NCI-H2196 (cell line): ENCODE results near the gene JMJD1C.

Source experiments
- DNase-seq: peaks from one replicate; lab custom pipeline; 2025; ENCODE audit not compliant: unreplicated experiment; lab: John Stamatoyannopoulos, UW

JMJD1C gene

GRCh38 chr10:63481815-63482421 lies 16.1 kb upstream of the JMJD1C start:
- DNase-seq: no peak

DNA sequence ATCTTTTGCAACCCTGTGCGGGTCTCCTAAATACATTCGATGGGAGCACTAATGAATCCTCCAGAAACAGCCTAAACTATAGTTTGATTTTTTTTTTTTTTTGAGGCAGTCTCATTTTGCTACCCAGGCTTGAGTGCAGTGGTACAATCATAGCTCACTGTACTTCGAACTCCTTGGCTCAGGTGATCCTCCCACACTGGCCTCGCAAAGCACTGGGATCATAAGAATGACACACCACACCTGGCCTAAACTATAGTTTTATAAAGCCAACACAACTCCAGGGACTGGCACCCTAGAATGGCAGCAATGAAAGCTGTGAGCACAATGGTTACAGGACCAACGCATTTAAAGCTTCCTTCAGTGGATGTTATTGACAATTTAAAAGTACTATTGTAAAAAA lies 14.5 kb upstream of the JMJD1C start:
- no peak for DNase-seq

GRCh38 chr10:63478564-63478963 lies 12.8 kb upstream of the JMJD1C start:
- DNase-seq: no peak

DNA sequence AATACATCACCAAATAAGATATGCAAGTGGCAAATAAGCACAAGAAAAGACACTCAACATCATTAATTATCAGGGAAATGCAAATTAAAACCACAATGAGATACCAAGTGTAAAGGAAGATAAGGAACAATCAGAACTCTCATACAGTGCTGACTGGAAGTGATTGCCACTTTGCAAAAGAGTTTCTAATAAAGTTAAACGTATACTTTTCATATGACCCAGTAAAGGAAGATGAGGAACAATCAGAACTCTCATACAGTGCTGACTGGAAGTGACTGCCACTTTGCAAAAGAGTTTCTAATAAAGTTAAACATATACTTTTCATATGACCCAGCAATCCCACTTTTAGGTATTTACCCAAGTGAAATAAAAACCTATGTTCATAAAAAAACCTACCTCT lies 12.2 kb upstream of the JMJD1C start:
- DNase-seq: no peak

GRCh38 chr10:63474488-63474887 lies 8.7 kb upstream of the JMJD1C start:
- no peak for DNase-seq

- no peak for DNase-seq
Observed at GRCh38 chr10:63470928-63471327, 5.2 kb upstream of the JMJD1C start.

DNA sequence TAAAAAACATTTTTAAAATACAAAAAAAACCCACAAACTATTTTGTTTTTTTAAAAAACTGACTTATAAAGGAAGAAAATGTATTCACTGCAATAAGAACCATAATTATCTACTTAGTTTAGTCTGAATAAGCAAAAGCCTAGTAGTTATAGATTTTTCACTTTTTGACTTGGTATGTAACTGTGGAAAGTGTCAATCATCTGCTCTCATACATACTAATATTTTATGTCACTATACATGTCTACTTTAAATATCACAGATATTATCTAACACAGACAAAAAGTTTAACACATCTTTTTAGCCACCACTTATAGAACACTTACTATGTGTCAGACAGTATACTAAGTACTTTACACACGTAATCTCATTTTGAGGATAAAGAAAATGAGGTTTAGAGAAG lies 3.2 kb upstream of the JMJD1C start:
- no peak for DNase-seq

- DNase-seq: no peak
Observed at GRCh38 chr10:63467841-63468240, 2.1 kb upstream of the JMJD1C start.

- DNase-seq: no peak
Observed at GRCh38 chr10:63466144-63466935, 563 bp upstream of the JMJD1C start.

GRCh38 chr10:63464402-63465292 lies 1.1 kb downstream of the JMJD1C start:
- no peak for DNase-seq

- no peak for DNase-seq
Observed at GRCh38 chr10:63462442-63462841, 3.3 kb downstream of the JMJD1C start.

DNA sequence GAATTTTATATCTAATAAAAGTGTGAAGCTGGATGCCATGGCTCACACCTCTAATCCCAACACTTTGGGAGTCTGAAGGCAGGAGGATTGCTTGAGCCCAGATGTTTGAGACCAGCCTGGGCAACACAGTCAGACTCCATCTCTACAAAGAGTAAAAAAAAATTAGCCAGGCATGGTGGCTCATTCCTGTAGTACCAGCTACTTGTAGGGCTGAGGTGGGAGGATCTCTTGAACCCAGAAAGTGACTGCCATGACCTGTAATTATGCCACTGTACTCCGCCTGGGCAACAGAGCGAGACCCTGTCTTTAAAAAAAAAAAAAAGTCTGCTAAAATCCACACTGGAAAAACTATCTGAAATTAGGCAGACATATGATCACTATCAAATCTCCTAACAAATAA lies 7.6 kb downstream of the JMJD1C start:
- DNase-seq: no peak

DNA sequence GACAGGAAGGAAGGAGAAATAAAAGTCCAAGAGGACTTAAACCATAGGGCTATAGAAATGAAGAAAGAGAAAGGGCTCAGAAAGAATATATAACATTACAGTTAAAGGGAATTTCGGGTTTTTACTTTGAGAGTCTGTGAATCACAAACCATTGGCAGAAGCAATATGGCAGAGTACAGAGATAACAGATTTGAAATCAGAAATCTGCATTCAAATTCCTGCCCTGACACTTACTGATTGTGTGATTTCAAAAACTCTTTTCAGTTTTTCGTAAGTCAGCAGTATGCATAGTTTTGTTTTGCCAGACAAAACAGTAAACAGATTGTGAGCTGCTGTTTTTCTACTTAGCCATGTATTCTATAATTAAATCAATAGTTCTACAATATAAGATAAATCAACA lies 8.2 kb downstream of the JMJD1C start:
- DNase-seq: no peak

- no peak for DNase-seq
Observed at GRCh38 chr10:63456437-63457210, 9.2 kb downstream of the JMJD1C start.

DNA sequence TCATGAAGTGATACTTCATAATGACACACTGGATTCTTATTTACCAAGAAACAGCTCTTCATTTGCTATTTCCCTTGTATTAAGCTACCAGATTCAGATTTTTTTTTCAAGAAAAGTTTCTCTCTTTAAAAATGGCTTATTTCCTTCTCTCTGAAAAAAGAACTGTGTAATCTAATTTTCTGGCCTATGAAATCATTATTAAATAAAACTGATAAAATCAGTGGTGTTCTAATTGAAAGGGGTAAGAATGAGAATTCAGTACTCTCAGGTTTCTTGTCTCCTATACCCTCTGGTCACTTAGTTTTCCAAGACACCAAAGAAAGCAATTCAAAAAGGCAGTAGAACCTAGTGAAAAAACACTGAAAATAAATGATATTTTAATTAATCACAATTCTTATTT lies 10.3 kb downstream of the JMJD1C start:
- no peak for DNase-seq

- no peak for DNase-seq
Observed at GRCh38 chr10:63454631-63455030, 11.1 kb downstream of the JMJD1C start.

DNA sequence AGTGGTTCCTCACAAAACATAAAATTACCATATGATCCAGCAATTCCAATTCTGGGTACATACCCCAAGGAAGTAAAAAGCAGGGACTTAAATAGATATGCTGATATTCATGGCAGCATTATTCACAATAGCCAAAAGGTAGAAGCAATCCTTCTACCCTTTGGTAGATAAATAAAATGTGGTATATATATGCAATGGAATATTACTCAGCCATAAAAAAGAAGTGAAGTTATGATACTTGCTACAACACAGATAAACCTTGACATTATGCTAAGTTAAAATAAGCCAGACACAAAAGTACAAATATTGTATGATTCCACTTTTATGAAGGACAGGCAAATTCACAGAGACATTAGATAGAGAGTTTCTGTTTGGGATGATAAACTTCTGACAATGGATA lies 13.3 kb downstream of the JMJD1C start:
- no peak for DNase-seq

DNA sequence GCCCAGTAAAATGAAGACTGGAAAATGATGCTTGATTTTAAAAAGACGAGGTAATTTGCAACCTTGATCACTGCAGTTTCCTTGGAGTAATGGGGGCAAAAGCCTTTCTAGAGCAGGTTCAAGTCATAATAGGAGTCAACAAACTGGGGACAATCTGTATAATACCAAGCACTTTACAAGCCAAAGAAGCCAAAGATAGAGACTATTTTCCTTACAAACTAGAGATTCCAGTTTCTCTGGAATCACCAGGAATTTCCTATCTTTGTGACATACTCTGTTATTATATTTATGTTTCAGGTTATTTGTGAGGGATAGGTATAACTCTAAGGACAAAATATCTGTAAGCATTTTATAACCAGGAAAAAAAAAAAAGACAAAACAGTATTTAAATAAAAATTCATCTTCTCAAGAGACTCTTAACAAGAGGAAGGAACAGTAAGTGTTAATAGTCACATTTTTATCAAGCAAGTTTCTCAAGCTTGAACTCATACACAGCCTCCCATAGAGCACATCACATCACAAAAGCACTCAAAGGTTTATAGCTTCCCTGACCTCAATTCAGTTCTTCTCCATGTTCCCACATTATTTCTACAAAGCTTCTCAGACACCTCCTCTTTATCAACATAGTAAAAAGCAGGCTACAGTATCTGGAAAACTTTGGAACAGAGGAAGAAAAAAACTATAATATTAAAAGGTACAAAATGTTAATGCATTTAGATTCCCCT lies 18.9 kb downstream of the JMJD1C start:
- DNase-seq: no peak

DNA sequence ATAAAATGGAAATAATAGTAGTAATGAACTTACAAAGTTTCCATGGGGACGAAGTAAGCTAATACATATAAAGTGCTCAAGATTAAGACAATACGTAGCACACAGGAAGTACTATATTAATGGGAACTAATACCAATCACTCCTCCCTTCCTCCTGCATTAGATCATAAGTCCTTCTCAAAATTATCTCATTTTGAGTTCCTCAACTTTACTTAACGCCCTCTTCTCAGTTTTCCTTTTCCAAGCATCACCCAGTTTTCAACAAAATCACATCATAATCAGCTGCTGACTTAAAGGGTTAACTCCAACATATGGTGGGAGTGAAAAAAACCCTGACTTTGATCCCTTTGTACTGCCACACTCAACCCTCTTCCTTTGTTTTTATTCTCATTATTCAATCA lies 24.4 kb downstream of the JMJD1C start:
- no peak for DNase-seq

GRCh38 chr10:63439607-63440006 lies 26.2 kb downstream of the JMJD1C start:
- DNase-seq: no peak
